CD4-positive, alpha-beta T cell treated with Interleukin-15 for 1 hour (primary cell): ENCODE measurements around the gene DYNC1I1.
A peak's percentile ranks its signal among the peaks of the same experiment; 100 is the strongest.
"Not testable (repeated sequence)": the region's sequence is repeated elsewhere in the genome, so short reads cannot be mapped to it uniquely, and the experiment has no call there.

Source experiments
- DNase-seq: peaks from one replicate; pipeline ENCODE4 v3.0.0-alpha.2; 2020

The DYNC1I1 gene

DNA sequence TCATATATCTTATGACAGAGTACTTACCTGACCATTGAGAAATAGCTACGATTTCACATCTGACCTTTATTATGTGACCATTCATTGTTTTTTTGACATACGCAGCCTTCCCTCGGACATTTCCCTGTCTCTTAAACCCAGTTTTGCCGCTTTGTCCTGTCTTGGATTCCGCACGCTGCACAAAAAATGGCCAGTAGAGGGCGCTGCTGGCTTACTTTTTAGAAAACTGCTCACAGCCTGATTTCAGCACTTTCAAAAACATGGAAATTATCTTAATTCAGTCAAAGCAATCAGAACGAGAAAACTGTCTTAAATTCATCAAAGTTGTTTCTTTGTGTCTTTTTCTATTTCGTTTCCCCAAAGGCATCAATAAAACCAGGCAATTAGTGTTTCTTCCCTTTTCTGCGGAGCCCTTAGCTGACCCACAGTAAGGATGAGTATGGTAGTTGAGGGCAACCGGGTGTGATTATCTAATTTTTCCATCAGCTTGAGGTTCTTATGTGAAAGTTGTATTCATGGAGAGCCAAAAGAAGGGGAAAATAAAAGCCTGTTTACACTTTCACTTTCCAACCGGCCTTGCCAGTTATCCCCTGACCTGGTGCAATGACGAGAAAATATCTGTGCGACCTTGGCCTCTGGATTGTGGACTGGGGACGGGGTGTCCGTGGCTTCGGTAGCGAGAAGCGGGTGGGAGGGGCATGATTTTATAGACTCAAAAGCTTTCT is 144.4 kb downstream of the DYNC1I1 start:
- DNase-seq: peak; percentile 48

GRCh38 chr7:95917634-95918033 is 145.3 kb downstream of the DYNC1I1 start:
- no peak for DNase-seq

GRCh38 chr7:95919556-95919955 is 147.2 kb downstream of the DYNC1I1 start:
- no peak for DNase-seq

DNA sequence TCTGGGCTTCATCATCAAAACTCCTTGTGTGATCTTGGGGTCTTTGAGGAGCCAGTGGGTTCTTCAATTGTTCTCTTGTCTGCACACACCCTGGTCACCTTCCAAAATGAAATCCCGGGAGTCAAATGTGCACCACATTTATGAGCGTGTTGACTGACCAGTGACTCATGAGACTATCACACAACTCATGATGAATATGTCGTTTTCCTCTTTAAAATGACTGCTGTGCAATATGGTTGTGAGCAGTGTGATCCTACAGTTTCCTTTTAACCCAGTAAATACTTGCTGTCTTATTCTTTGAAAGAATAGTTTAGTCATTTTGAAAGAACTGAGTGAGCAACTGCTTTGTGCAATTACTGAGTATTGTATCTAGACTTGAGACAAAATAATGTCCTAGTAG is 149.2 kb downstream of the DYNC1I1 start:
- DNase-seq: no peak

GRCh38 chr7:95922191-95922590 is 149.8 kb downstream of the DYNC1I1 start:
- no peak for DNase-seq

GRCh38 chr7:95925236-95925635 is 152.9 kb downstream of the DYNC1I1 start:
- DNase-seq: no peak

GRCh38 chr7:95925971-95926370 is 153.6 kb downstream of the DYNC1I1 start:
- DNase-seq: no peak

- DNase-seq: no peak
Measured at GRCh38 chr7:95927756-95928155, 155.4 kb downstream of the DYNC1I1 start.

DNA sequence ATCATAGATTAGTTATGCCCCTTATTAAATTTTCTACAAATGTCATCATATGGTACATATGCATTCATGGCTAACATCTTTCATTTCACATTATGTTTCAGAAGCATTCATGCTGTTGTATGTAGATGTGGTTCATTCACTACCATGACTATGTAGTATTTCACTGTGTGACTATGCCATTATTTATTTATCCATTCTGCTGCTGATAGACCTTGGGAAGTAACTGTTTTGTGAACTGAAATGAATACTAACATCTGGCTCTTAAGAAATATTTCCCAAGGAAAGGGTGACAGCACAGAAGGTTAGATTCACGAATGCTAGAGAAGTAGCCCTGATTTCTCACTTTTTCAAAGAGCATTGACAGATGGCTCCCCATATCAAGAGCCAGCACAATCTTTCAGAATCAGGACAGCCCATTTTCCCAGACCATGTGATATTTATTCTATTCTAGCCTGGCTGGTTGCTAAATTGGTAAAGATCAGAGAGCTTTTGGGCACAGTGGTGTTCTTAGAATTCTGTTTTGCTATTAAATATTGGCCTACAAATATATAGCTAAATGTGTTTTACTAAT is 157.4 kb downstream of the DYNC1I1 start:
- no peak for DNase-seq

DNA sequence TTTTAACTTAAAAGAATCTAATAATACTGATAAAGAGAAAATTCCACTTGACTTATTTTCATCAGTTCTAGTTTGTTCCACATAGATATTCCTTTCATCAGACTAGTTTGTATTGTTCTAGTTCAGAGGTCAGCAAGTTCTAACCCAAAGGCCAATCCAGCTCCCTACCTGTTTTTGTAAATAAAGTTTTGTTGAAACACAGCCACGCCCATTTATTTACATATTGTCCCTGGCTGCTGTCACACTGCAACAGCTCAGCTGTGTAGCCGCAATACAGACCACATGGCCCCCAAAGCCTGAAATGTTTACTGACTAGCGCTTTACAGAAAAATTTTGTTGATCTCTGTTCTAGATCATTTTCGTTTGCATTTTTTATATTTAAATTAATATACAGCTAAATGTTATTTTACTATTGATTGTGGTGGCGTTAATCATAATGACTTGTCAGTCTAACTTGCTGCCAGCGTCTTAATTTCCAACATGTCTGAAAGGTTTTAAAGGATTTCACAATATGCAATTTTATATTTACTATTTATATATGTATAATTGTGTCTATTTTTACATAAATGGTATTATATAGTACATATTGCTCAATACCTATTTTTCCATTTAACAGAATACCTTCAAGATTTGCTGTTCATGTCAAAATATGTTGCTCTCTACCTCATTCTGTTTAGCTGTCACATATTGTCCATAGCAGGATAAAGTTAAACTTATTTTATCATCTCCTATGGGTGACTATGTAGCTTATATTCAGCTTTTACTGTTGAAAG is 159.3 kb downstream of the DYNC1I1 start:
- no peak for DNase-seq

DNA sequence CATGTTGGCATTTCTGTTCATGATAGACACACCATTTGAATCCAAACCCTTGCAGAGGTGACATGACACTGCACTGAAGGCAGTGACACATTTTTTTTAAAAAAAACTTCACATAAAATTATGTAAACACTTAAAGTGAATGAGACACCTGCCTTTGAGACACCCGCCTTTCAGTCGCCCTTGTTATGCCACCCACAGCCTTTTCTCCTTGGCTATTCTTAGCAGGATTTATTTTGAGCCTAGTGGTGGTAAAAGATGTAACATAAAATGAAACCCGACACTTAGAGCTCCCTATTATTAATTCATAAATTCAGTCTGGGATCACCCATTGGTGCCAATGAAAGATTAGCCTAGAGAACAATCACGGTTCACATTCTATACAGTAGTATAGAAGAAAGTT is 161.3 kb downstream of the DYNC1I1 start:
- DNase-seq: no peak

DNA sequence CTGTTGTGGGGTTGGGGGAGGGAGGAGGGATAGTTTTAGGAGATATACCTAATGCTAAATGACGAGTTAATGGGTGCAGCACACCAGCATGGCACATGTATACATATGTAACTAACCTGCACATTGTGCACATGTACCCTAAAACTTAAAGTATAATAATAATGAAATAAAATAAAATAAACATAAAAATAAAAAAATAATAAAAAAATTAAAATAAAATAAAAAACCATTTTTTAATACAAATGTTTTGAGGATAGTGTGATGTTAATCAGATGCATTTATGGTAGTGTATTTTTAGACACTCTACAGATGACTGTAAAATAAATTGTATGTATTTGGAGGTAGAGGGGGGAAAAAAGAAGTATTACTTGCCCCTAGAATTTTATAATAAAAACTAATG is 172.5 kb downstream of the DYNC1I1 start:
- DNase-seq: not testable (repeated sequence)

- no peak for DNase-seq
Measured at GRCh38 chr7:95950698-95951097, 178.3 kb downstream of the DYNC1I1 start.

DNA sequence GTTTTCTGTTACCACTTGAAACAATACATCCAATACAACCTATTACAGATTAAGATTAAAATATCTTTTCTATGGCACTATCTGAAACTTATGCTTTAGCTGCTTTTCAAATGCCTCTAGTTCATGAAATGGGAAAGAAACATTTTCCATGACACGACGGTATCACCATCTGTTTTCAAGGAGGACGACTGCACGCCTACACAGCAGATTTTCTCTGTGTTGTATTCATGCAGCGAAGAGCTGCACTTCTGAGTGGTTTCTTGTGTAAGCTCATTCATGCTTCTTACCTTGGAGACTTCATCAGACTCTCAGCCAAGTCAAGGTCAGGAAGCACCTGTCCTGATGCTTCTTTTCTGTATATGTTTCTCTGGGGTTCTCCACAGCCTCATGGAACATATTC is 179.2 kb downstream of the DYNC1I1 start:
- no peak for DNase-seq

DNA sequence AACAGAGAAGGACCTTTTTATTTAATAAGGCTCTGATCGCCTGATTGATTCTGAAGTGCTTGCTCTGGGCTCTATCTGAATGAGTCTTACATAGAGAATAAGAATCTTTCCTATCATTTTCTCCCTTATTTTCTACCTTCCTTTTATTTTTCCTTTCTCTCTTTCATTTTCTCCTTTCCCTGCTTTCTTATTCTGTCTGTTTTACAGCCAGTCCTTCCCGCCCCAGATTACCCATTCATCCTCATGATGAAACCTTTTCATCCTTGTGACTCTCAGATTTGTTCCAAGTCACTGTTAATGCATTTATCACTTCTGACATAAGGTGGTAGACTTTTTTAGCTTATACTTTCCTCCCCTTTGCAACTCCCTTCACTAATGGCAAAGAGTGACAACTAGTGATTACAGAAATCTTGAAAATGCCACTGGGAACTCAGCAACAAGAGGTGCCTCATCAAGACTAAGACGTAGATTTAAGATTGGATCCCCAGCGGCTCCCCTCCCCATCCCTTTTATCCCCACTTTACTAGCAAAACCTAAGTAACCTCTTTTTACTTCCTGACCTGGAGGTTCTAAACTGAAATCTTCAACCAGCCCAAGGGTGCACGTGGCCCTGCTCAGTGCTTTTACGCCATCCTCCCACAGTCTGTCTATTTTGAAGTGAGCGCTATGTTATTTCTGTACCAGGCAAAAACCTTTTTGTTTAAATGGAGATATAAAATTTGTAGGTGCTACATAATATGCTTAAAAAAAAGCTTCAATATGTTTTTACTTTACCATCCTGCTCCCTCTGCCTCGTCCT is 179.8 kb downstream of the DYNC1I1 start:
- DNase-seq: no peak

DNA sequence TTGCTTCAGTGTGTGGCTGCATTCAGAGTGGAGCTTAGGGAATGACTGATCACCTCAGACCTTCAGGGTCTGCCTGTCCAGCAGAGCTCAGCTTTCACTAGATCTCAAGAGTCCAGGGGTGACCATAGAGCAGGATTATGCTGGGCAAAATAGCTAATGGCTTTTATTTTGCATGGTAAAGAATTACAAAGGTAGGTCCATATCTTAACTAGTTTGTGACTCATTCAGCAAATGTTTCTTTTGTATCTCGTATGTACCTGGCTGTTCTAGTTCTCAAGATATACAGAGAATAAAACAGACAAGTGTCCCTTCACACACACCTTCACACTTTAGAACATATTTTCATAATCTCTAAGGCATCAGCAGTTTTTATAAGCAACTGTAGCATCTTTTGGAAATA is 180.5 kb downstream of the DYNC1I1 start:
- no peak for DNase-seq

DNA sequence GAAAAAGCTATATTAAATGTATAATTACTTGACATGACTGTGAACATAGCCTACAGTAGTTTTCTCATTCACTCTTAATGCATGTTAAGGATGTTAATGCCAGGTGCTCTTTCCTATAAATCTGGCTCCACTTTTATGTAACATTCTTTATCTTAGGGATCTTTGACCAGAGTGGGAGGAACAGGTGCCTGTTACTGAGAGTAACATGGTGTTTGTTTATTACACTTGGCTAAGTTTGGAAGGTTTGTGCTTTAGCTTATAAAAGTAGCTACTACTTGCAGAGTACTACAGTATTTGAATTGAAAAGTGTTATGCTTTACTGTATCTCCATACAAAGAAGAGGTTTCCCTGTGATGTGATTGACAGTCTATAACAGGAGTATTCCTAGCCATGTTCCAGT is 183.4 kb downstream of the DYNC1I1 start:
- no peak for DNase-seq

DNA sequence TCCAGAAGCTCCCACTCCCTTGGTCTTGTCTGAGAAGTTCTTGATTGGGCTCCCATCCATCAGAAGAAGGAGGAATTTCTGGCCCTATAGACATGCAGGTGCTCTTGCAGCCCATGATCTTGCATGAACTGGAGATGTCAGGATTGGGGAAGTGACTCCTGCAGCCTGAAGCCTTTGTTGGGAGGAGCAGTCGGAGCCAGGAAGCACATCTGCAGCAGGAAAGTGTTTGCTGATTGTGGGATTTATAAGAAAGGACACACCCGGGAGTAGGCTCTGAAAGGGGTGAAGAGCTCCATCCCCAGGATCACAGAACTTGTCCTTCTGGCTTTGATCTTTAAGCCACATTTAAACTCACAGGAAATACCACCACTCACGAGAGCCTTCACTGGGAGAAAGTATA is 185.2 kb downstream of the DYNC1I1 start:
- no peak for DNase-seq

- no peak for DNase-seq
Measured at GRCh38 chr7:95960706-95961244, 188.4 kb downstream of the DYNC1I1 start.

DNA sequence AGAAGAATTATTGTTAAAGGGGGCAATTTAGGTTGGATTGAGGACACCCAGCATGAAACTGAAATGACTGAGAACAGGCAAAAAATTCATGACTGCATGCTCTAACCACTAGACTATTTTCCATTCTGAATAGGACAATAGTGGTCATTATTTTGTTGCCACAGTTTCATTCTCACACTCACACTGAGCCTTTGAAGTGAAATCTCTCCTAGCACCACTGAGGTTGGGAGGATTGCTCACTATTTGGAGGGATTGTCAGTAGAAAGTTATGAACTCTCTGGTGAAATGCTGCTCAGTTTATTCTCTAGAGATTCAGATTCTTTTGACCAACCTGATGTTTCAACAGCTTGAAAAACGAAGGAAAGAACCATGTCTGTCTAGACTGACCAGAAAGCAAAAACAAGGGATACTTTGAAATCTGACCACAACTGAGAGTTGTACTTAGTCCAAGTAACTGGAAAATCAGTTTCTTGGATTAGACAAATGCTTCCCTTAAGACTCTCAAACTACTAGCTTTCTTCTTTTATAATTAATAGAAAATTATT is 191.2 kb downstream of the DYNC1I1 start:
- DNase-seq: no peak

- no peak for DNase-seq
Measured at GRCh38 chr7:95971716-95972115, 199.4 kb downstream of the DYNC1I1 start.

- no peak for DNase-seq
Measured at GRCh38 chr7:95972523-95972922, 200.2 kb downstream of the DYNC1I1 start.

DNA sequence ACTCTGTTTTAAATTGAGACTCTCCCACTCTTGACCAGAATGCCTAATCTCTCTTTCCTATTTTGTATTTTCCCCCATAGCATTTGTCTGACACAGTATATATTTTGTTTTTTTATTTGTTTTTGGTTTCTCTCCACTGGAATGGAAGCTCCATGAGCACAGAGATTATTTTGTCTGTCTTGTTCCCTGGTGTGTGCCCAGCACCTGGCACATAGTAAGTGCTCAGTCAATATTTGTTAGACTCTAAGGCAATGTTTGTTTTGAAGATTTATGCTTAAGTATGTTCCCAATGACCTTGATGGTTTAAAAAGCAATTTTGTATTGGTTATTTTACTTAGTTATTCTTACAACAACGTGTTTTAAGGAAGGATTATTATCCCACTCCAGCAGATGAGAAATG is 201.8 kb downstream of the DYNC1I1 start:
- no peak for DNase-seq
